HepG2 (cell line): ENCODE results near the gene RNF114. TPM values are rescaled to one million over a fixed set of nuclear protein-coding genes. Genes with fewer than 3 reads are reported as not detected.

Source experiments
- CBX2 ChIP-seq, 2 experiments: fragments of 200-600 bp in 1 of 2; sonication (generic); formaldehyde crosslinking in 1 of 2; IDR thresholded peaks; 2 replicates each; pipeline versions ENCODE4 v1.7.0 to v1.8.1; 2018 to 2022; ENCODE audit warnings: low read depth in 2 of 2, low read length in 1 of 2, mild to moderate bottlenecking in 1 of 2, missing genetic modification reagents in 1 of 2
- DMAP1 ChIP-seq: IDR thresholded peaks from 2 replicates; pipeline ENCODE4 v1.6.1; 2016
- ELK4 ChIP-seq: sonication (generic); formaldehyde crosslinking; IDR thresholded peaks from 2 replicates; pipeline ENCODE4 v1.9.0; 2021; ENCODE audit warnings: missing genetic modification reagents, borderline replicate concordance
- FLYWCH1 ChIP-seq: sonication (generic); formaldehyde crosslinking; IDR thresholded peaks from 2 replicates; pipeline ENCODE4 v1.8.1; 2023; ENCODE audit warnings: mild to moderate bottlenecking, missing genetic modification reagents
- GABPB1 ChIP-seq: IDR thresholded peaks from 2 replicates; pipeline ENCODE4 v1.6.1; 2016; ENCODE audit warnings: mild to moderate bottlenecking, missing genetic modification reagents, moderate library complexity, missing compliant biosample characterization
- GATAD1 ChIP-seq: IDR thresholded peaks from 2 replicates; pipeline ENCODE4 v1.6.1; 2016; ENCODE audit warnings: missing genetic modification reagents, missing compliant biosample characterization
- KMT2A ChIP-seq: sonication (generic); formaldehyde crosslinking; IDR thresholded peaks from 2 replicates; pipeline ENCODE4 v1.4.0; 2020; ENCODE audit warnings: missing genetic modification reagents
- LRRFIP1 ChIP-seq: sonication (generic); formaldehyde crosslinking; conservative IDR thresholded peaks from 2 replicates; pipeline ENCODE4 v1.4.0; 2020; ENCODE audit warnings: missing genetic modification reagents
- POGZ ChIP-seq: sonication (generic); formaldehyde crosslinking; IDR thresholded peaks from 2 replicates; pipeline ENCODE4 v1.4.0; 2020; ENCODE audit warnings: mild to moderate bottlenecking, missing genetic modification reagents
- PTBP1 ChIP-seq: fragments of 200-400 bp; formaldehyde crosslinking; IDR thresholded peaks from 2 replicates; pipeline ENCODE4 v1.6.1; 2018; ENCODE audit warnings: low read length, low read depth; ENCODE audit not compliant: poor library complexity, severe bottlenecking
- RAD21 ChIP-seq: fragments of 450-650 bp; formaldehyde crosslinking; IDR thresholded peaks from 2 replicates; pipeline ENCODE4 v1.5.0; 2020; ENCODE audit warnings: mild to moderate bottlenecking
- RNF2 ChIP-seq: fragments of 450-650 bp; conservative IDR thresholded peaks from 2 replicates; pipeline ENCODE4 v1.6.1; 2016; ENCODE audit warnings: low read depth
- SIN3A ChIP-seq: IDR thresholded peaks from 2 replicates; pipeline ENCODE4 v1.6.1; 2011; ENCODE audit warnings: low read depth, mild to moderate bottlenecking, control low read depth, low read length, borderline replicate concordance
- SIX4 ChIP-seq: sonication (generic); formaldehyde crosslinking; IDR thresholded peaks from 2 replicates; pipeline ENCODE4 v1.4.0; 2020; ENCODE audit warnings: missing genetic modification reagents
- SP1 ChIP-seq, 2 experiments: fragments of 450-650 bp in 1 of 2; sonication (generic) in 1 of 2; formaldehyde crosslinking in 1 of 2; IDR thresholded peaks; 2 replicates each; pipeline versions ENCODE4 v1.4.0 to v1.6.1; 2016 to 2020; ENCODE audit warnings: missing genetic modification reagents in 1 of 2
- TMF1 ChIP-seq: sonication (generic); formaldehyde crosslinking; IDR thresholded peaks from 2 replicates; pipeline ENCODE4 v1.8.1; 2022; ENCODE audit warnings: low read depth, missing genetic modification reagents
- YY1 ChIP-seq: IDR thresholded peaks from 2 replicates; pipeline ENCODE4 v1.6.1; 2011; ENCODE audit warnings: low read length, low read depth, moderate library complexity, mild to moderate bottlenecking; ENCODE audit not compliant: insufficient read depth, insufficient replicate concordance
- ZBTB33 ChIP-seq: sonication (generic); formaldehyde crosslinking; IDR thresholded peaks from 2 replicates; pipeline ENCODE4 v1.4.0; 2020; ENCODE audit warnings: missing genetic modification reagents
- ZFP62 ChIP-seq: sonication (generic); formaldehyde crosslinking; IDR thresholded peaks from 2 replicates; pipeline ENCODE4 v1.4.0; 2020; ENCODE audit warnings: missing genetic modification reagents
- ZMAT3 ChIP-seq: sonication (generic); formaldehyde crosslinking; conservative IDR thresholded peaks from 2 replicates; pipeline ENCODE4 v1.7.0; 2021; ENCODE audit warnings: missing genetic modification reagents
- ZMYM2 ChIP-seq: sonication (generic); formaldehyde crosslinking; IDR thresholded peaks from 2 replicates; pipeline ENCODE4 v1.8.0; 2022; ENCODE audit warnings: mild to moderate bottlenecking, missing genetic modification reagents
- ZNF20 ChIP-seq: sonication (generic); formaldehyde crosslinking; IDR thresholded peaks from 2 replicates; pipeline ENCODE4 v1.4.0; 2020; ENCODE audit warnings: mild to moderate bottlenecking, moderate library complexity, missing genetic modification reagents
- ZNF253 ChIP-seq: sonication (generic); formaldehyde crosslinking; IDR thresholded peaks from 2 replicates; pipeline ENCODE4 v1.8.0; 2022; ENCODE audit warnings: mild to moderate bottlenecking, missing genetic modification reagents, borderline replicate concordance
- ZNF761 ChIP-seq: sonication (generic); formaldehyde crosslinking; conservative IDR thresholded peaks from 2 replicates; pipeline ENCODE4 v1.4.0; 2020; ENCODE audit warnings: mild to moderate bottlenecking, missing genetic modification reagents
- ZNF780A ChIP-seq: sonication (generic); formaldehyde crosslinking; IDR thresholded peaks from 2 replicates; pipeline ENCODE4 v1.8.0; 2022; ENCODE audit warnings: mild to moderate bottlenecking, missing genetic modification reagents, moderate library complexity
- ZNF841 ChIP-seq: sonication (generic); formaldehyde crosslinking; IDR thresholded peaks from 2 replicates; pipeline ENCODE4 v1.8.1; 2023; ENCODE audit warnings: missing genetic modification reagents, borderline replicate concordance
- polyA plus RNA-seq, 8 experiments: library from polyadenylated mRNA; depleted of rRNA in 3 of 8; stranded (reverse) in 7 of 8; unstranded in 1 of 8; fragments of >200 nt; fragmentation: Illumina TruSeq in 4 of 8; extraction: Trizol in 4 of 8; gene quantifications; 2 replicates each; pipeline versions ENCODE4 v1.2.1 to v1.2.3, GENCODE V29; 2011 to 2016; ENCODE audit warnings: low read depth in 4 of 8, missing spikeins in 1 of 8, mixed read lengths in 1 of 8; ENCODE audit not compliant: insufficient read depth in 1 of 8
- total RNA-seq, 5 experiments: library from RNA; depleted of rRNA; stranded (reverse); fragments of >200 nt; fragmentation: Illumina TruSeq; extraction: Trizol; gene quantifications; 2 replicates each; pipeline ENCODE4 v1.2.3, GENCODE V29; 2016; ENCODE audit warnings: low read depth in 1 of 5

RNF114 gene
- total and polyA plus RNA-seq, 2 of the 13 experiments (the other 11 are each of a cell fraction or from before 2014, with no cell fraction given), result 119 to 126 TPM

- no peak for TF ChIP-seq LRRFIP1 (CRISPR knock-in tag)
- TF ChIP-seq ZNF20 (CRISPR knock-in tag), result peak; percentile 99
- TF ChIP-seq SIN3A, result no peak
- no peak for TF ChIP-seq SIX4 (CRISPR knock-in tag)
- TF ChIP-seq GATAD1, result 0 out of 2 replicates have a peak, but pooled peaks have one; percentile 10
- TF ChIP-seq CBX2 (IDR thresholded peaks at IDR 0.05; ENCODE audit: low read depth, low read length), result no peak
- no peak for TF ChIP-seq CBX2 (CRISPR knock-in tag; IDR thresholded peaks at IDR 0.05; ENCODE audit: low read depth)
- no peak for TF ChIP-seq ZNF761 (CRISPR knock-in tag)
- TF ChIP-seq GABPB1 (CRISPR knock-in tag), result 0 out of 2 replicates have a peak, but pooled peaks have one; percentile 28
- TF ChIP-seq ELK4 (CRISPR knock-in tag), result no peak
- TF ChIP-seq FLYWCH1 (CRISPR knock-in tag), result no peak
- TF ChIP-seq ZFP62 (CRISPR knock-in tag), result no peak
- TF ChIP-seq ZNF253 (CRISPR knock-in tag), result no peak
- TF ChIP-seq ZMYM2 (CRISPR knock-in tag), result peak; percentile 100
- TF ChIP-seq ZMAT3 (CRISPR knock-in tag), result 0 out of 2 replicates have a peak, but pooled peaks have one; percentile 43
- 0 out of 2 replicates have a peak, but pooled peaks have one; percentile 33 for TF ChIP-seq DMAP1 (CRISPR knock-in tag)
- TF ChIP-seq TMF1 (CRISPR knock-in tag), result no peak
- TF ChIP-seq RAD21 (CRISPR knock-in tag), result no peak
- TF ChIP-seq KMT2A (CRISPR knock-in tag), result no peak; the same call in 1 of the 2 replicates
- no peak for TF ChIP-seq RNF2
- TF ChIP-seq SP1 (IDR thresholded peaks at IDR 0.05), result no peak
- no peak for TF ChIP-seq SP1 (CRISPR knock-in tag; IDR thresholded peaks at IDR 0.05)
- TF ChIP-seq ZNF780A (CRISPR knock-in tag), result no peak
- no peak for TF ChIP-seq PTBP1
- TF ChIP-seq ZNF841, result no peak
- peak; percentile 86 for TF ChIP-seq POGZ (CRISPR knock-in tag)
- no peak for TF ChIP-seq YY1
- TF ChIP-seq ZBTB33 (CRISPR knock-in tag), result peak; percentile 95
Observed at GRCh38 chr20:49945701-49946477, 9.7 kb downstream of the RNF114 start (continued).
